GM19463 (cell line): Measurements from ENCODE around the gene CYSTM1.
A peak's percentile ranks its signal among the peaks of the same experiment; 100 is the strongest.

ENCODE experiments used
- ATAC-seq: cut with Tn5 transposase; IDR thresholded peaks from one replicate; pipeline ENCODE4 v1.9.1; 2021; ENCODE audit warnings: mild to moderate bottlenecking, moderate library complexity; ENCODE audit not compliant: unreplicated experiment

The CYSTM1 gene

GRCh38 chr5:140205216-140205615 lies 30.2 kb downstream of the CYSTM1 start:
- ATAC-seq = no peak

GRCh38 chr5:140205952-140206351 lies 31.0 kb downstream of the CYSTM1 start:
- ATAC-seq = no peak

- ATAC-seq = peak; percentile 91
Observed at GRCh38 chr5:140207250-140207964, 32.4 kb downstream of the CYSTM1 start.

GRCh38 chr5:140208065-140208464 lies 33.1 kb downstream of the CYSTM1 start:
- no peak for ATAC-seq

GRCh38 chr5:140213370-140213983 lies 38.5 kb downstream of the CYSTM1 start:
- ATAC-seq = peak; percentile 73

GRCh38 chr5:140214831-140215230 lies 39.8 kb downstream of the CYSTM1 start:
- ATAC-seq = peak; percentile 51

GRCh38 chr5:140215276-140215675 lies 40.3 kb downstream of the CYSTM1 start:
- no peak for ATAC-seq

DNA sequence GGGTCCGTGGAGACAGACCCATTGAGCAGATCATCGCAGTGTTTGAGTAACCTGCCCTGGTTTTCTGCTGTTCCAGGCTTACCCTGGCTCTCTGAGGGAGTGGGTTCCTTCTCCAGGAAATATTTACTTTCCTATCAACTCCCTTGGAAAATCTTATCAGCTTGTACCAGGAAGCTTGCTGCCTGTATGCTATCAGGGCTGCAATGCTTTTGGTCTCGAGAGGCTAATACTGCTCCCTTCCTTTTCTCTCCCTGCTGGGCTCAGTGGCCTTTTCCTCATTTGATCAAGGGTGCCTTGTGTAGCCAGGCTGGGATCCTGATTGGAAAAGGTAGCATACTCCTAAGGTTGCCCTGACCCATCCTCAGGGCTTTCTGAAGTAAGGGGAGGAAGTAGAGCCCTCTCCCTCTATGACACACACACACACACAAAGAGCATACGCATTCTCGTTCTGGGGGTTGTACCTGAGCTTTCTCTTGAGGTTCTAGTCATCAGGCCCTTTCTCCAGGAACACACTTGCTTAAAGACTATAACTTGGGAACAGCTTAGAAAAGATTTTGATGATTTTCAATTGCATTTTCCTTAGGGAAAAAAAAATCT lies 41.6 kb downstream of the CYSTM1 start:
- no peak for ATAC-seq

DNA sequence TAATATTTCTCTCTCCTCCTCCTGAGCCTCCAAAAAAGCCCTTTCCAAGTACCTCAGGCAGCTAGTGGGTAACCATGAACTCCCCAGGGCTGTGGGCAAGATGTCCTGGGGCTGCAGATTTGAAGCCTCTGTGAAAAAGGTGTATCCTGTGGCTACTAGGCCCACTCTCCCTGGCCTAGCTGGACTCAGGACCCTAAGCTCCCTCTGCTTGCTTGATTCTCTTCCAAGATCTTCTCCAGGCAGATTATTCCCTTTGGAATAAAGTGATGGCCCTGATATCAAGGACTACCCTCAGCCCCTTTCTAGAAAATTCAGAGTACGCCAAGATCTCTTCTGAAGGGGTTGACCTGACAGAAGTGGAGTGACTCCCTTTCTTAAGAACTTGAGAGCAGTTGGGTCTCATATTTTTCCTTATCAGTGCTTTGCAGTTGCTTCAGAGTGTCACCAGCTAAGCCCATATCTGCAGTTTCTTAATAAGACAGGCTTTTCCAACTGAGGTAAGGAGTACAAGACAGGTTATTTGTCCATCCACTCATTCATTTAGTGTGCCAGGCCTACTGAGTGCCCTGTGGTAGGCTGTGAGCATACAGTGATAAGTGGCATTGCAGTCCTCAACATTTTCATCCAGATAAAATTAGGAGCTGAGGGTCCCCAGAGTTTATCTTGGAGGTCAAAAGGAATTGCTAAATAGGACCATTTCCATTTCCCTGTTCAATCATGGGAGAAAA lies 42.5 kb downstream of the CYSTM1 start:
- ATAC-seq = no peak

GRCh38 chr5:140219068-140219991 lies 44.3 kb downstream of the CYSTM1 start:
- ATAC-seq = peak; percentile 26

GRCh38 chr5:140220032-140220697 lies 45.2 kb downstream of the CYSTM1 start:
- ATAC-seq = peak; percentile 68

DNA sequence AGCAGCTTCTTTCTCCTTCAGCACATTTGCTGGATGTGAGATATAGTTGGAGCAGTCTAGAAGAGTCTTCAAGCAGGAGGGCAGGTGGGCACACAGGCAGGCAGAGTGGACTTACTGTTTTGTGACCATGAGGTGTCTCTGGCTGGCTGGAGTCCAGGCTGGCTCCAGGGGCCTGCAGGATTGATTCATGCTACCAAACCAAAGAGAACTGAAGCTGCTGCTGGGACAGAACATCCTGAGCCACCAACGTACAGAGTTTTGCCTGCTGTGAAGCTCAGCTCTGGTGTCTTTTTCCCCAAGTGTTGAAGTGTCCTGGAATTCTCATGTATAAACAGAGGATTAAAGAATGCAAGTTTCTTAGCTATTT lies 45.7 kb downstream of the CYSTM1 start:
- ATAC-seq = no peak

GRCh38 chr5:140221697-140222223 lies 46.8 kb downstream of the CYSTM1 start:
- peak; percentile 28 for ATAC-seq

DNA sequence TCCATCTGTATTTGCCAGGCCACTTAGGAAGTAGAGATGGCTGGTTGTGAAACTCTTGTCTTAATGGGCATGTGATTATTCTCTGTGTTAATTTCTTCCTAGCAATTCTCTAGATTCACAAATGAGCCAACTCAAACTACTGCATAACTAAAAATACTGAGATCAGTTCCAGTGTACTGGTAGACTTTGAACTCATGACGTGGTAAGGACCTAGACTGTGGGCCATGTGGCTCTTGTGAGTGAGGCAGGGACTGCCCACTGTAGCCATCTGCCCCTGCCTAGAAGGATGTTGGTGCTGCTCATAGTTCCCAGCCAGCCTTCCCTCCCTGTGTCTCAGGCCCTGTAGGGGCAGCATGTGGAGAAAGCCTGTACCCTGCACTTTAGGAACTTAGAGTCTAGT lies 47.4 kb downstream of the CYSTM1 start:
- no peak for ATAC-seq

- ATAC-seq = no peak
Observed at GRCh38 chr5:140223567-140223966, 48.6 kb downstream of the CYSTM1 start.

DNA sequence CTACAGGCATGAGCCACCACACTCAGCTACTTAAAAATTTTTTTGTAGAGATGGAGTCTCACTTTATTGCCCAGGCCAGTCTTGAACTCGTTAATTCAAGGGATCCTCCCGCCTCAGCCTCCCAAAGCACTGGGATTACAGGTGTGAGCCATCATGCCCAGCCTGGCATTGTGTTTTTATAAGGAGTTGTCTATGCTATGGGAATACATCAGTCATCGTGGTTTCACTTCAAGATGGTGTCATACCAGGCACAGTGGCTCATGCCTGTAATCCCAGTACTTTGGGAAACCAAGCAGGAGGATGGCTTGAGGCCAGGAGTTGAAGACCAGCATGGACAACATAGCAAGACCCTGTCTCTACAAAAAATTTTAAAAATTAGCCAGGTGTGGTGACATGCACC lies 49.7 kb downstream of the CYSTM1 start:
- no peak for ATAC-seq

DNA sequence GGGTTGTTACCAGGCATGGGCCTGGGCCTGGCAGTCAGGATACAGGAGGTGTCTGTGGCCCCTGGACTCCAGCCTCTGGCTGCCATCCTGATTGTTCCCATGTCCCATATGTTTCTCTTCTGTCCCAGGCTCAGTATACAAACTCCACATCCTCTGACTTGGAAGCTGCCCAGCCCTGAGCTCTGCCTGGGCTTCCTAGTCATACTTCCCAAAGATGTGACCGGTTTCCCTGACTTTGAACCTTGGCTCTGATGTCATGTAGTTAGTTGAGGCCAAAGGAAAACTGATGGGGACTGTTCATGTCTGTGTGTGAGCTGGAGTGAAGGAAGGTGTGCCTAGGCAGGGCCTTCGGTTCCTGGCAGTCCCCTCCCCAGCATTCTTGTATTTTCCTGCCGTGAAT lies 50.4 kb downstream of the CYSTM1 start:
- ATAC-seq = no peak

GRCh38 chr5:140227046-140227445 lies 52.1 kb downstream of the CYSTM1 start:
- no peak for ATAC-seq

DNA sequence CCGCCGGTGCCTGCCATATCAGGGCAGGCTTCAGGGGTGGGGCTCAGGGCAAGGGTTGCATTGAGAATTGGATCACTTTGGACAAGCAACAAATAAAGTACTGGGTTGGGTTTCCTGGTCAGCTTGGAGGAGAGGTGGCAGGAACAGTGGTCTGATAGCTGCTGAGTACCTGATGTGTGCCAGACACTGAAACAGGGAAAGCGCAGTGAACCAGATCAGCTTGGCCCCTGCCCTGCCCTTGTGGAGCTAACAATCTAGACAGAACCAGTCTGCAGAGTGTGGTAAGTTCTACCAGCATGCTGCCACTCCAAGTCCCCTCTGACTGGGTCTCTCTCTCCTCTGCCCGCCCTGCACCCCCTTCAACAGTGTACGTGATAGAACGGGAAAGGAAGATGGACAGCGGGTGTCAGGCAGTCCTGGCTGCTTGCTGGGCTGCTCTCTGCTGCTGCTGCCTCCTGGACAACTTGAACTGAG lies 53.4 kb downstream of the CYSTM1 start:
- no peak for ATAC-seq

GRCh38 chr5:140230373-140230772 lies 55.4 kb downstream of the CYSTM1 start:
- ATAC-seq = no peak
